ENCODE measurements around the gene NT5DC4.

GRCh38 chr2:112765251-112765650 lies 44.4 kb downstream of the NT5DC4 start:
- no peak for TF ChIP-seq POLR2AphosphoS5 (IDR thresholded peaks at IDR 0.05)
- TF ChIP-seq CTCF (IDR thresholded peaks at IDR 0.05) = no peak
- no peak for TF ChIP-seq POLR2A (IDR thresholded peaks at IDR 0.05; ENCODE audit: low read depth)
- no peak for TF ChIP-seq EP300 (IDR thresholded peaks at IDR 0.05)
